Spleen (tissue), 7 donors: ENCODE data around the gene DPYSL3.

Experiments used
- CTCF ChIP-seq, 11 experiments: fragments of 200-600 bp in 7 of 11; fragments of 450-650 bp in 4 of 11; sonication (generic) in 4 of 11; IDR thresholded peaks in 8 of 11; conservative IDR thresholded peaks in 3 of 11; 1 replicate in 7 of 11; 2 replicates in 4 of 11; pipeline versions ENCODE4 v1.4.0 to v1.8.0; 2016 to 2021; ENCODE audit warnings: antibody characterized with exemption in 11 of 11, inconsistent platforms in 4 of 11, mild to moderate bottlenecking in 1 of 11
- POLR2A ChIP-seq, 3 donors: fragments of 450-650 bp; IDR thresholded peaks; one replicate each; pipeline ENCODE4 v1.5.1; 2017; ENCODE audit warnings: antibody characterized with exemption in 3 of 3, mild to moderate bottlenecking in 1 of 3
- donor health status: DM: no; HTN: no; CAD: no; lungs with moderate emphysema.
- donor health status: DM: no; HTN: no; CAD: no.
- donor health status: DM: no; HTN: no; CAD: no.

GRCh38 chr5:147340941-147341340 is 168.9 kb downstream of the DPYSL3 start:
- TF ChIP-seq CTCF (IDR thresholded peaks at IDR 0.05 in 8 of 11, conservative IDR thresholded peaks at IDR 0.05 in 3 of 11) (no peak), POLR2A (IDR thresholded peaks at IDR 0.05) (no peak)
